Fibroblast of lung (primary cell): ENCODE measurements around the gene FCRL1. TPM values are rescaled to one million over a fixed set of nuclear protein-coding genes. Genes with fewer than 3 reads are reported as not detected.

ENCODE experiments used
- DNase-seq, 2 donors: peaks; one replicate each; pipeline versions ENCODE4 v3.0.0 to v3.0.0-alpha.2; 2010; ENCODE audit warnings: low read depth in 2 of 2
- H2AFZ ChIP-seq: 2 replicates; pipeline ENCODE4 v1.5.1; 2012; ENCODE audit warnings: low read length, control low read depth, inconsistent platforms
- H3K27ac ChIP-seq: 2 replicates; pipeline ENCODE4 v1.5.1; 2011; ENCODE audit warnings: low read length, control low read depth; ENCODE audit not compliant: insufficient read depth
- H3K27me3 ChIP-seq: 2 replicates; pipeline ENCODE4 v1.5.1; 2011; ENCODE audit warnings: mild to moderate bottlenecking, low read length; ENCODE audit not compliant: control insufficient read depth, insufficient read depth
- H3K36me3 ChIP-seq: 2 replicates; pipeline ENCODE4 v1.5.1; 2011; ENCODE audit warnings: low read length; ENCODE audit not compliant: control insufficient read depth, insufficient read depth
- H3K4me1 ChIP-seq: 2 replicates; pipeline ENCODE4 v1.5.1; 2011; ENCODE audit warnings: low read length; ENCODE audit not compliant: control insufficient read depth, insufficient read depth; ENCODE audit errors: extremely low read depth
- H3K4me2 ChIP-seq: 2 replicates; pipeline ENCODE4 v1.5.1; 2011; ENCODE audit warnings: low read length, control low read depth; ENCODE audit not compliant: insufficient read depth; ENCODE audit errors: extremely low read depth
- H3K4me3 ChIP-seq, 4 experiments: fragments of 200-600 bp in 1 of 4; sonication (generic) in 1 of 4; replicated peaks in 1 of 4; 2 replicates each; pipeline ENCODE4 v1.5.1; 2011 to 2016; ENCODE audit warnings: low read length in 4 of 4, low read depth in 3 of 4, mild to moderate bottlenecking in 3 of 4, control low read depth in 2 of 4, inconsistent platforms in 1 of 4, mixed read lengths in 1 of 4; ENCODE audit not compliant: insufficient read depth in 1 of 4; ENCODE audit errors: control extremely low read depth in 1 of 4
- H3K79me2 ChIP-seq: 2 replicates; pipeline ENCODE4 v1.5.1; 2012; ENCODE audit warnings: mild to moderate bottlenecking, low read length, inconsistent platforms; ENCODE audit not compliant: control insufficient read depth, insufficient read depth
- H3K9ac ChIP-seq: 2 replicates; pipeline ENCODE4 v1.5.1; 2011; ENCODE audit warnings: mild to moderate bottlenecking, low read length, control low read depth; ENCODE audit not compliant: insufficient read depth
- H3K9me3 ChIP-seq: 2 replicates; pipeline ENCODE4 v1.5.1; 2012; ENCODE audit warnings: low read depth, low read length; ENCODE audit not compliant: control insufficient read depth, insufficient read depth
- H4K20me1 ChIP-seq: 2 replicates; pipeline ENCODE4 v1.5.1; 2011; ENCODE audit warnings: low read length; ENCODE audit not compliant: control insufficient read depth, insufficient read depth; ENCODE audit errors: extremely low read depth
- EZH2 ChIP-seq: IDR thresholded peaks from 2 replicates; pipeline ENCODE4 v1.5.1; 2012; ENCODE audit warnings: low read length, control low read depth, mild to moderate bottlenecking; ENCODE audit errors: missing control alignments
- polyA plus RNA-seq, 2 donors: library from polyadenylated mRNA; depleted of rRNA in 1 of 2; stranded (reverse) in 1 of 2; unstranded in 1 of 2; fragments of >200 nt; gene quantifications; 2 replicates each; pipeline ENCODE4 v1.2.1, GENCODE V29; 2011 to 2012; ENCODE audit warnings: missing spikeins in 1 of 2
- total RNA-seq: library from RNA; depleted of rRNA; stranded (reverse); fragments of >200 nt; gene quantifications from 2 replicates; pipeline ENCODE4 v1.2.1, GENCODE V29; 2014
- TF ChIP-seq, protein P1 (sequence below), 2 donors: IDR thresholded peaks in 1 of 2; conservative IDR thresholded peaks in 1 of 2; 1 replicate in 1 of 2; 2 replicates in 1 of 2; pipeline ENCODE4 v1.5.1; 2011 to 2012; ENCODE audit warnings: low read length in 2 of 2, control low read depth in 1 of 2, inconsistent platforms in 1 of 2, low read depth in 1 of 2, mild to moderate bottlenecking in 1 of 2

The FCRL1 gene
- total and polyA plus RNA-seq, 2 donors (not counting 1 experiment from before 2014, with no cell fraction given): not detected

DNA sequence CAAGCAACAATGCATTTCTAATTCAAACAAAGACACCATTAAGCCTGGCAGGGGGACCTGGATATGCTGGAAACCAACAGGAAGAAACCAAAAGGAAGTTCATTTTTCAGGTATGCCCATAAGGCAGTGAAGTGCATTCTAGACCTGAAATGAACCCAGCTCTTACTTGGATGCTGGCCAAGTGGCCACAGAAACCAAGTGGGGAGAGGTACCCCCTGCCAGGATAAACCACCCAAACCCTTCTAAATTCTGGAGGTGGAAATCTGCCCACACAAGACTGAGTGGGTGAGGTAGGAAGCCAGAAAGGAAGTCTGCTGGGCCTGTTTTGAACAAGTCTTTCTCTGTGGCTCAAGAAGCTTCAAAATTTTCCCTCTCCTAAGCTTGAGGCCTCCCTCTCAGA, 19.0 kb upstream of the FCRL1 start:
- no peak overlapping the region for H3K9ac ChIP-seq
- H3K27ac ChIP-seq: no peak overlapping the region
- no peaks in the 10 kb centered on the region for H3K27me3 ChIP-seq
- H2AFZ ChIP-seq: no peak overlapping the region
- DNase-seq: no peak
- no peaks in the 10 kb centered on the region for H3K36me3 ChIP-seq
- H3K4me3 ChIP-seq: no peak overlapping the region
- H3K79me2 ChIP-seq: no peaks in the 10 kb centered on the region
- H4K20me1 ChIP-seq: no peaks in the 10 kb centered on the region
- no peaks in the 10 kb centered on the region for H3K4me1 ChIP-seq
- TF ChIP-seq, protein P1, sequence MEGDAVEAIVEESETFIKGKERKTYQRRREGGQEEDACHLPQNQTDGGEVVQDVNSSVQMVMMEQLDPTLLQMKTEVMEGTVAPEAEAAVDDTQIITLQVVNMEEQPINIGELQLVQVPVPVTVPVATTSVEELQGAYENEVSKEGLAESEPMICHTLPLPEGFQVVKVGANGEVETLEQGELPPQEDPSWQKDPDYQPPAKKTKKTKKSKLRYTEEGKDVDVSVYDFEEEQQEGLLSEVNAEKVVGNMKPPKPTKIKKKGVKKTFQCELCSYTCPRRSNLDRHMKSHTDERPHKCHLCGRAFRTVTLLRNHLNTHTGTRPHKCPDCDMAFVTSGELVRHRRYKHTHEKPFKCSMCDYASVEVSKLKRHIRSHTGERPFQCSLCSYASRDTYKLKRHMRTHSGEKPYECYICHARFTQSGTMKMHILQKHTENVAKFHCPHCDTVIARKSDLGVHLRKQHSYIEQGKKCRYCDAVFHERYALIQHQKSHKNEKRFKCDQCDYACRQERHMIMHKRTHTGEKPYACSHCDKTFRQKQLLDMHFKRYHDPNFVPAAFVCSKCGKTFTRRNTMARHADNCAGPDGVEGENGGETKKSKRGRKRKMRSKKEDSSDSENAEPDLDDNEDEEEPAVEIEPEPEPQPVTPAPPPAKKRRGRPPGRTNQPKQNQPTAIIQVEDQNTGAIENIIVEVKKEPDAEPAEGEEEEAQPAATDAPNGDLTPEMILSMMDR (conservative IDR thresholded peaks at IDR 0.05 in 1 of 2, IDR thresholded peaks at IDR 0.05 in 1 of 2; ENCODE audit: low read depth in 1 of 2, low read length in 2 of 2): no peak
- TF ChIP-seq EZH2: no peak
- H3K9me3 ChIP-seq: no peaks in the 10 kb centered on the region
- no peak overlapping the region for H3K4me2 ChIP-seq

DNA sequence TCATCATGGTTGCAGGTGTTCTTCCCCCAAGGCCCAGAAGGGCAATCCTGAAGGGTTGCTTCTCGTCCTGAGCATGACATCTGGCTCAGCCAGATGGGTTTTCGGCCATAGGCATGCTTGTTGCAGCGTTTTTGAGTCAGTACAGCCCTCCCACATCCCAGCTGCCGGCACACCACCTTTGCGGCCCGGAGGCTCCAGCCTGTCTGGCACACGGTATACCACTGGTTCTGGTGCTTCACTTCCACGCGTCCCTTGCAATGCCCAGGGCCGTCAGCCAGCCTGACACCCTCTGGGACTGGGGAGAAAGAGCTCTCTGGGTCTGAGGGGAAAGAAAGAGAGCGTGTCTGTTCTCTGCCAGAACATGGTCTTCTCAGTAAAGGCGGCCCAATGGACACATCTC, 14.5 kb upstream of the FCRL1 start:
- Histone ChIP-seq H2AFZ (no peak overlapping the region), H4K20me1 (no peaks in the 10 kb centered on the region), H3K4me3 (no peak overlapping the region), H3K4me1 (no peaks in the 10 kb centered on the region), H3K27me3 (no peaks in the 10 kb centered on the region), H3K27ac (no peak overlapping the region), H3K9me3 (no peaks in the 10 kb centered on the region), H3K36me3 (no peaks in the 10 kb centered on the region), H3K4me2 (no peak overlapping the region), H3K79me2 (no peaks in the 10 kb centered on the region), H3K9ac (no peak overlapping the region)
- TF ChIP-seq EZH2: no peak
- TF ChIP-seq, protein P1 (conservative IDR thresholded peaks at IDR 0.05 in 1 of 2, IDR thresholded peaks at IDR 0.05 in 1 of 2; ENCODE audit: low read depth in 1 of 2, low read length in 2 of 2): no peak
- DNase-seq: no peak

DNA sequence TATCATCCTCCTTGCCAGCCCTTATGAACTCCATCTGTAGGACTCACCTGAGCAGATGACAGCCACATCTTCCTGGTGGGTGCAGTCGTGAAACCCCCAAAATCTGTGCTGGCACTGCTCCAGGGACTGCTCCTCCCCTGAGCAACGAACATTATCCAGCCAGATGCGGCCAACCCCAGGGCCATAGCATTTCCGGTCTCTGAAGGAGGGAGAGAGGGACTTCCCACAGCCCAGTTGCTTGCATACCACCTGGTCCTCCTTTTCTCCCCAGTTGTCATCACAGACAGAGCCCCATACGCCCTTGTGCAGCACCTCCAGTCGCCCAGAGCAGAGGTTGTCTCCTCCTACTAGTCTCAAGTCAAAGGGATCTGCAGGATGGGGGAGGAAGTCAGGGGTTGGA, 13.2 kb upstream of the FCRL1 start:
- no peak overlapping the region for H2AFZ ChIP-seq
- H3K79me2 ChIP-seq: no peaks in the 10 kb centered on the region
- no peak overlapping the region for H3K9ac ChIP-seq
- no peaks in the 10 kb centered on the region for H4K20me1 ChIP-seq
- no peaks in the 10 kb centered on the region for H3K4me1 ChIP-seq
- H3K4me3 ChIP-seq: no peak overlapping the region
- DNase-seq: no peak
- no peak overlapping the region for H3K4me2 ChIP-seq
- H3K27ac ChIP-seq: no peak overlapping the region
- no peaks in the 10 kb centered on the region for H3K36me3 ChIP-seq
- no peaks in the 10 kb centered on the region for H3K9me3 ChIP-seq
- TF ChIP-seq, protein P1 (conservative IDR thresholded peaks at IDR 0.05 in 1 of 2, IDR thresholded peaks at IDR 0.05 in 1 of 2; ENCODE audit: low read depth in 1 of 2, low read length in 2 of 2): no peak
- no peak for TF ChIP-seq EZH2
- H3K27me3 ChIP-seq: no peaks in the 10 kb centered on the region
